T-helper 17 cell (primary cell): ENCODE data around the gene CHST11. TPM values are rescaled to one million over a fixed set of nuclear protein-coding genes. Genes with fewer than 3 reads are reported as not detected.
"Not testable (repeated sequence)": the region's sequence is repeated elsewhere in the genome, so short reads cannot be mapped to it uniquely, and the experiment has no call there.

Experiments used
- ATAC-seq: fragments of 150-1000 bp; cut with Tn5 transposase; 2 replicates; pipeline ENCODE4 v1.10.0; 2021; ENCODE audit warnings: mild to moderate bottlenecking, moderate library complexity
- DNase-seq, 3 donors: peaks; one replicate each; pipeline versions ENCODE4 v3.0.0 to v3.0.0-alpha.2; 2020 to 2021
- H3K9me3 ChIP-seq: one replicate; pipeline ENCODE4 v1.7.0; 2013; ENCODE audit warnings: low read length, mild to moderate bottlenecking; ENCODE audit not compliant: control insufficient read depth, poor library complexity, severe bottlenecking
- H3K27ac Mint-ChIP-seq: one replicate; pipeline ENCODE4 v1.8.0; 2022; ENCODE audit warnings: mild to moderate bottlenecking, moderate library complexity, mixed read lengths
- H3K27me3 Mint-ChIP-seq: one replicate; pipeline ENCODE4 v1.8.0; 2022; ENCODE audit warnings: mixed read lengths
- H3K36me3 Mint-ChIP-seq: one replicate; pipeline ENCODE4 v1.8.0; 2022; ENCODE audit warnings: low read depth, mixed read lengths
- H3K4me1 Mint-ChIP-seq: one replicate; pipeline ENCODE4 v1.8.0; 2022; ENCODE audit warnings: mild to moderate bottlenecking, mixed read lengths
- H3K4me3 Mint-ChIP-seq: one replicate; pipeline ENCODE4 v1.8.0; 2022; ENCODE audit warnings: mild to moderate bottlenecking, moderate library complexity, mixed read lengths
- total RNA-seq, 4 donors: library from RNA in 2 of 4; stranded (reverse) in 2 of 4; gene quantifications; one replicate each; pipeline ENCODE4 v1.2.3 and lab custom pipeline; 2022 to 2026

Gene CHST11
- total RNA-seq, 2 donors from 2014 or later: 76.6 to 78.3 TPM

DNA sequence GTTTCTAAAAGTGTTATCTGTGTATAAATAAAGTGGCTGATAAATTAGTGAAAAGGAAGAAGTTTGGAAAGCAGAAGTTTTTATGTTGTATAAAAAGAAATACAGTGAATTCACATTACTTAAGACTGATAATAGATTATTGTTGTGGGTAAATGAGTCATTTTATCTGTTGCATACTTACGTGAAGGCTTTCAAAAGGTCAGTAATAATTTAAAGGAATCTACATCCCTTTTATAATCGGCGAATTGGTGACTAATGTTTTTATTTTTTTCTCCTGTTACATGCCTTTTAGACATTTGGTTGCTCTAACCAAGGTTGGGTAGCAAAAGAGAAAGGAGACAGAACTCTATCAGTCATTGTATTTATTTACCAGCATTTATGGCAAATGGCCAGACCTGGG, 345.5 kb downstream of the CHST11 start:
- Mint-ChIP-seq H3K36me3 (no peaks in the 10 kb centered on the region), H3K27me3 (peaks cover 12% of the 10 kb centered on the region), H3K4me1 (peaks cover 2% of the 10 kb centered on the region), H3K4me3 (no peak overlapping the region), H3K27ac (no peak overlapping the region)
- DNase-seq (no peak), ATAC-seq (no peak)
- H3K9me3 ChIP-seq: no peaks in the 10 kb centered on the region

DNA sequence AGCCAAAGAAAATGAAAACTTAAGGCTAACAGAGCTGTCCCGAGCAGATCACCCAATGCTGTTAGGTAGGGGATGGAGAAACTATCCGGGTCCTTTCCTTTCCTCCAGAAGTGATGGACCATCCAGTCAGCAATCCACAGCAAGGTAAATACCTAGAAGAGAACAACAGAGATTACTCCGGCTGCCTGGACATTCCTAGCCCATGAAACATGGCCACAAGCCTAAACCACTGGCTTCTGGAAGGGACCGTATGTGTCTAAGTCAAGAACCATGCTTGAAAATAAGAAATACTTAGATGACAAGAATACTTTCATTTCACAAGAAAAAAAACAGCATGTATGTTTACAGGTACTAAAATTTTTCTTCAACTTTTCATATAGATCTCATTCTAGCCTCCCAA, 348.4 kb downstream of the CHST11 start:
- no peak for DNase-seq
- Mint-ChIP-seq H3K4me1 (no peaks in the 10 kb centered on the region), H3K27me3 (peaks cover 6% of the 10 kb centered on the region), H3K36me3 (no peaks in the 10 kb centered on the region), H3K4me3 (no peak overlapping the region), H3K27ac (no peak overlapping the region)
- ATAC-seq: no peak
- no peaks in the 10 kb centered on the region for H3K9me3 ChIP-seq

DNA sequence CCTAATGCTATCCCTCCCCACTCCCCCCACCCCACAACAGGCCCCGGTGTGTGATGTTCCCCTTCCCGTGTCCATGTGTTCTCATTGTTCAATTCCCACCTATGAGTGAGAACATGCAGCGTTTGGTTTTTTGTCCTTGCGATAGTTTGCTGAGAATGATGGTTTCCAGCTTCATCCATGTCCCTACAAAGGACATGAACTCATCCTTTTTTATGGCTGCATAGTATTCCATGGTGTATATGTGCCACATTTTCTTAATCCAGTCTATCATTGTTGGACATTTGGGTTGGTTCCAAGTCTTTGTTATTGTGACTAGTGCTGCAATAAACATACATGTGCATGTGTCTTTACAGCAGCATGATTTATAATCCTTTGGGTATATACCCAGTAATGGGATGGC, 349.4 kb downstream of the CHST11 start:
- DNase-seq, H3K4me3 Mint-ChIP-seq, ATAC-seq, H3K27me3 Mint-ChIP-seq, H3K4me1 Mint-ChIP-seq, H3K9me3 ChIP-seq, H3K36me3 Mint-ChIP-seq, H3K27ac Mint-ChIP-seq: not testable (repeated sequence)

- no peak overlapping the region for H3K27ac Mint-ChIP-seq
- H3K27me3 Mint-ChIP-seq: no peaks in the 10 kb centered on the region
- no peaks in the 10 kb centered on the region for H3K4me1 Mint-ChIP-seq
- ATAC-seq (no peak), DNase-seq (no peak)
- no peak overlapping the region for H3K4me3 Mint-ChIP-seq
- no peaks in the 10 kb centered on the region for H3K36me3 Mint-ChIP-seq
- H3K9me3 ChIP-seq: no peaks in the 10 kb centered on the region
Measured at GRCh38 chr12:104809251-104809650, 352.5 kb downstream of the CHST11 start.

DNA sequence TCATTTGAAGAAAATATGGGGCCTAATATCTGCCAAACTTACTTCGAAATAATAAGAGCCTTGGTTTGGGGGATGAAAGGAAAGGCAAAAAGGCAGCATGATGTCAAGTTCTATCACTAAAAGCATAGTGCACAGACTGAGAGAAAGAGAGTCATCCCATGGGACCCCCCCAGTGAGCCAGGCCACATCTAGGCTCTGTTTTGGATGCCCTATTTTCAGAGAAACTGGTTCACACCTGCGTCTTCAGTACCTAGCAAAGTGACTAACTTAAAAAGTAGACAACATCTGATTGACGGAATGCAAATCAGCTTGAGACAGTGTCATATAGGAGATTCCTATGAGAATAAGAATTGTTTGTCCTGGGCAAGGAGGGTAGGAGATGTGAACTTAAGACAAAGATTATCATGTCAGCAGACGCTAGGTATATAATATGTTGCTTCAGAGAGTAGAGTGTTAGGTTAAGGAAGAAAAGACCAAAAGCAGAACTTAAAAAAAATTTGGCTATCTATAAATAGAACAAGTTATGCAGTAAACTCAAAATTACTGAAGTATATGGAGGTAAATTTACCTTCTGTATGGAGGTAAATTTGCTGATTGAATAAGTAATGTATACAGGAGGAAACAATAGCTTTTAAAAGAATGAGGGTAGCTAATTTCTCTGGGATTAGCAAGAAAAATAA, 353.1 kb downstream of the CHST11 start:
- no peak for ATAC-seq
- no peaks in the 10 kb centered on the region for H3K9me3 ChIP-seq
- no peak overlapping the region for H3K27ac Mint-ChIP-seq
- no peaks in the 10 kb centered on the region for H3K4me1 Mint-ChIP-seq
- DNase-seq: no peak
- H3K27me3 Mint-ChIP-seq: no peaks in the 10 kb centered on the region
- no peak overlapping the region for H3K4me3 Mint-ChIP-seq
- no peaks in the 10 kb centered on the region for H3K36me3 Mint-ChIP-seq

Other genes with a start within 250 kb of the CHST11 start
- gene TXNRD1, start 241.2 kb upstream of the CHST11 start, total RNA-seq: 10 to 100 TPM; 33.5 to 47.2 TPM
- 10 to 100 TPM; 12.2 to 13.7 TPM for gene EID3, start 153.2 kb upstream of the CHST11 start, total RNA-seq